AG09309 (cell line): Measurements from ENCODE around the gene SSH3.

Experiments
- DNase-seq: peaks from one replicate; pipeline ENCODE4 v3.0.0-alpha.2; 2010; ENCODE audit warnings: low read depth
- H3K4me3 ChIP-seq: 2 replicates; pipeline ENCODE4 v1.5.1; 2011; ENCODE audit warnings: mild to moderate bottlenecking, low read depth, low read length, moderate library complexity; ENCODE audit not compliant: control insufficient read depth
- CTCF ChIP-seq: IDR thresholded peaks from 2 replicates; pipeline ENCODE4 v1.5.1; 2011; ENCODE audit warnings: mild to moderate bottlenecking, low read depth, low read length, inconsistent platforms; ENCODE audit not compliant: insufficient read depth, control insufficient read depth; ENCODE audit errors: missing control alignments

Gene SSH3

GRCh38 chr11:67308031-67308866 lies 4.9 kb downstream of the SSH3 start:
- H3K4me3 ChIP-seq = no peak overlapping the region
- DNase-seq = no peak
- no peak for TF ChIP-seq CTCF

GRCh38 chr11:67309166-67309565 lies 5.8 kb downstream of the SSH3 start:
- DNase-seq = no peak
- TF ChIP-seq CTCF = no peak
- H3K4me3 ChIP-seq = no peak overlapping the region

GRCh38 chr11:67309661-67310061 lies 6.3 kb downstream of the SSH3 start:
- no peak for DNase-seq
- no peak for TF ChIP-seq CTCF

DNA sequence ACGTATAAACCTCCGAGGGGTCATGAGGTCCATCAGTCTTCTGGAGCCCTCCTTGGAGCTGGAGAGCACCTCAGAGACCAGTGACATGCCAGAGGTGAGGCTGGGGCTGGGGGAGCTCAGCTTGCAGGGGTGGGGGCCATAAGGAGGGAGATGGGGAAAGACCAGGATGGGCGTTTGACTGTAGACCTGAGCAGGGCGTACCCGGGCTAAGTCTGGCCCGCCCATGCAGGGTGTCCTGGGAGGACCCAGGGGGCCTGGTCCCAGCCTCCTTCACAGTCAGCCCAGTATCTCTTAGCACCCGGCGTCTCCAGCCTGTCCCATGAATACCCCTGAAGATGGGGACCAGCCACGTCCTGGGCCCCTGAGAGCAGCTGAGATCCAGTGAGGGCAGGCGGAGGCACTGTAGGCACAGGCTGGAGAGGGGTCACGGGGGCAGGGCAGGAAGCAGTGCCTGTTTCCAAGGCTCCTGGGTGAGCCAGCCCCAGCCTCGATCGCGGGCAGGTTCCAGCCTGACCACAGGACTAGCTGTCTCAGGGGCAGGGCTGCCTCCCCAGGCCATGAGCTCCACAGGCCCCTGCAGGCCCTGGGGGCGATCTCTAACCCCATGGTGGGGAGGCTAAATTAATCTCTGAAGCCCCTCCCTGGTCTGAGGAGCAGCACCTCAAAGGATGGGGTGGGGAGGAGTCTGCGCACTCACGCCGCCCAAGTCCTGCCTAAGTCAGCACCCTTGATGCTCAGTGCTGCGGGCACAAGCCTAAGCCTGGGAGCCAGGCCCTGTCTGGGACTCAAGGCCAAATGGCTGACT lies 7.1 kb downstream of the SSH3 start:
- no peak for DNase-seq
- TF ChIP-seq CTCF = no peak
- no peak overlapping the region for H3K4me3 ChIP-seq

More at GRCh38 chr11:67309661-67310061, 6.3 kb downstream of the SSH3 start:
- H3K4me3 ChIP-seq = no peak overlapping the region

DNA sequence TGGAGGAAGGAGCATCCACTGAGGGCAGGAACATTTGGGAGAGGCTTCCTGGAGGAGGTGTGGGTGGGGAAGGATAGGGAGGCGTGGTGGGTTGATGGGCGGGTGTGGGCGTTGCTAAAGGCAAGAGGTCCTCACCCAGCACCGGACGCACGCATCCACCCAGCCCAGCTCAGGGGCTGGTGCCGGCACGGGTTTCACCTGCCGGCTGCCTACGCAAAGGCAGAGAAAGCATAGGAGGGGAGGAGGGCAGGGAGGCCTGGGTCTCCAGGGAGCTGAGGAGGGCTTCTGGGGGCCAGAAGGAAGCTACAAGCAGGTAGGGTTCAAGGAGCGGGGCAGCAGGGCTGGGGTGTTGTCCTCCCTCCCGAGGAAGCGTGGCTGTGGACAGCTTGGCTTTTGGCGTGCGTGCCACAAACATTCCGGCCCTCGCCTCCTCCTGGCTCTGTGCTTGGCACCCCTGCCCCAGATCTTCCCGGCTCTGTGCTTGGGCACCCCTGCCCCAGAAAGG lies 7.8 kb downstream of the SSH3 start:
- TF ChIP-seq CTCF = no peak
- DNase-seq = no peak
- H3K4me3 ChIP-seq = no peak overlapping the region

DNA sequence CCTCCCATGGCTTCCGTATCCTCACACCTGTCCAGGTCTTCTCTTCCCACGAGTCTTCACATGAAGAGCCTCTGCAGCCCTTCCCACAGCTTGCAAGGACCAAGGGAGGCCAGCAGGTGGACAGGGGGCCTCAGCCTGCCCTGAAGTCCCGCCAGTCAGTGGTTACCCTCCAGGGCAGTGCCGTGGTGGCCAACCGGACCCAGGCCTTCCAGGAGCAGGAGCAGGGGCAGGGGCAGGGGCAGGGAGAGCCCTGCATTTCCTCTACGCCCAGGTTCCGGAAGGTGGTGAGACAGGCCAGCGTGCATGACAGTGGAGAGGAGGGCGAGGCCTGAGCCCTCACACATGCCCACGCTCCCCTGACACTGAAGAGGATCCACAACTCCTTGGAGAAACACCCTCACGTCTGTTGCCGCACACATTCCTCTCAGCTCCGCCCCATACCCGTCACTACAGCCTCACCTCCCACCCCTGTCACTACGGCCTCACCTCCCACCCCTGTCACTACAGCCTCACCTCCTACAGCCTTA lies 8.3 kb downstream of the SSH3 start:
- no peak overlapping the region for H3K4me3 ChIP-seq
- no peak for TF ChIP-seq CTCF
- DNase-seq = no peak
